ENCODE data around the gene HLA-B. TPM values are rescaled to one million over a fixed set of nuclear protein-coding genes. Genes with fewer than 3 reads are reported as not detected.
A peak's percentile ranks its signal among the peaks of the same experiment; 100 is the strongest.

The HLA-B gene
- total and polyA plus RNA-seq, 2 donors from 2014 or later, result 1,348 to 1,532 TPM

- no peaks in the 10 kb centered on the region for H3K9me3 ChIP-seq (ENCODE audit: control insufficient read depth in 2 of 3, insufficient read depth in 1 of 3, low read length in 3 of 3)
- DNase-seq (no peak), FAIRE-seq (no peak)
- intact Hi-C loops (cut with DNase I), result no loop called here
- no peaks in the 10 kb centered on the region for H3K36me3 ChIP-seq (ENCODE audit: control insufficient read depth in 2 of 3, insufficient read depth in 3 of 3, low read length in 3 of 3)
- no peaks in the 10 kb centered on the region for H3K27me3 ChIP-seq (ENCODE audit: control insufficient read depth, insufficient read depth, low read length)
- peaks cover 0 to 10% (median 4%) of the 10 kb centered on the region in 3 donors for H3K4me1 ChIP-seq (ENCODE audit: control insufficient read depth in 2 of 3, insufficient read depth in 2 of 3, low read depth in 1 of 3, low read length in 3 of 3)
- no peak overlapping the region for H3K9ac ChIP-seq (ENCODE audit: low read length in 3 of 3)
- no peak for TF ChIP-seq CTCF (IDR thresholded peaks at IDR 0.05; ENCODE audit: borderline replicate concordance, extremely low read depth, insufficient read depth)
- H3K4me3 ChIP-seq (ENCODE audit: low read length in 3 of 3), result no peak overlapping the region
- no peak overlapping the region for H3K27ac ChIP-seq (ENCODE audit: low read depth in 2 of 2, low read length in 2 of 2)
Observed at GRCh38 chr6:31379850-31380249, 22.9 kb upstream of the HLA-B start.

- FAIRE-seq (no peak), DNase-seq (no peak)
- Histone ChIP-seq H3K4me3 (ENCODE audit: low read length in 3 of 3) (no peak overlapping the region), H3K4me1 (ENCODE audit: control insufficient read depth in 2 of 3, insufficient read depth in 2 of 3, low read depth in 1 of 3, low read length in 3 of 3) (peaks cover 0 to 10% (median 4%) of the 10 kb centered on the region in 3 donors), H3K9me3 (ENCODE audit: control insufficient read depth in 2 of 3, insufficient read depth in 1 of 3, low read length in 3 of 3) (no peaks in the 10 kb centered on the region), H3K36me3 (ENCODE audit: control insufficient read depth in 2 of 3, insufficient read depth in 3 of 3, low read length in 3 of 3) (no peaks in the 10 kb centered on the region), H3K27me3 (ENCODE audit: control insufficient read depth, insufficient read depth, low read length) (no peaks in the 10 kb centered on the region), H3K27ac (ENCODE audit: low read depth in 2 of 2, low read length in 2 of 2) (peak overlapping the region; percentile 38 to 45), H3K9ac (ENCODE audit: low read length in 3 of 3) (no peak overlapping the region)
- intact Hi-C loops (cut with DNase I), result no loop called here
- TF ChIP-seq CTCF (IDR thresholded peaks at IDR 0.05; ENCODE audit: borderline replicate concordance, extremely low read depth, insufficient read depth), result no peak
Observed at GRCh38 chr6:31378721-31379103, 21.7 kb upstream of the HLA-B start.

DNA sequence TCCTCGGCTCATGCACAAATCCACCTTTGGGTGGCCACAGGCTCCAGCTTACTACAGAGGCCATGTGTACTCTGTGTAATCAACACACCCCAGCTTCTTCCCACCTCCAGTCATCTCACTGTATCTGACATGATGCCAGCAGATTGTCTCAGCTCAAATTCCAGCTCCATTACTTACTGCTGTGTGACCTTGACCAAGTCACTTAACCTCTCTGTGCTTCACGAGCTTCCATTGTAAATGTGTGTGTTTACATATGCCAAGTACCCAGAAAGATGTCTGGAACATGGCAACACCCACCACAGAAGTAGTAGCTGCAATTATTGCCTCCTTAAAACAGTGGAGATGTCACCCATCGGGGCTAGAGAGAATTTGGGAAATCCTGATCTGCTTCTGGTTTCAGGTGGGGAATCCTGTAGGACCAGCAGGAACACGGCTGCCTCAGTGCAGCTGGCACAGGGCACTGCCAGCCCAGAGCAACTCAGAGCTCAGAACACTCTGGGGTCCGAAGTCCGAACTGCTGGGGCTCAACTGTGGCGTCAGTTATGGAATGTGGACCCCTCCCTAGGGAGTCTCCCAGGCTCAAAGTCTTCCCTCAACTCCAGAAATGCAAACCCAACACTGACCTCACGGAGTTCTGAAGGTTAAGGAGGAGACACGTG is 21.2 kb upstream of the HLA-B start:
- Histone ChIP-seq H3K9me3 (ENCODE audit: control insufficient read depth in 2 of 3, insufficient read depth in 1 of 3, low read length in 3 of 3) (no peaks in the 10 kb centered on the region), H3K27ac (ENCODE audit: low read depth in 2 of 2, low read length in 2 of 2) (peak overlapping the region in 1 of 2 donors; percentile 87), H3K4me3 (ENCODE audit: low read length in 3 of 3) (peak overlapping the region in 1 of 3 donors; percentile 13), H3K4me1 (ENCODE audit: control insufficient read depth in 2 of 3, insufficient read depth in 2 of 3, low read depth in 1 of 3, low read length in 3 of 3) (peaks cover 0 to 10% (median 4%) of the 10 kb centered on the region in 3 donors), H3K27me3 (ENCODE audit: control insufficient read depth, insufficient read depth, low read length) (no peaks in the 10 kb centered on the region), H3K9ac (ENCODE audit: low read length in 3 of 3) (no peak overlapping the region), H3K36me3 (ENCODE audit: control insufficient read depth in 2 of 3, insufficient read depth in 3 of 3, low read length in 3 of 3) (no peaks in the 10 kb centered on the region)
- peak in 1 of 5 donors; percentile 52 for DNase-seq
- TF ChIP-seq CTCF (IDR thresholded peaks at IDR 0.05; ENCODE audit: borderline replicate concordance, extremely low read depth, insufficient read depth), result no peak
- intact Hi-C loops (cut with DNase I), result no loop called here
- FAIRE-seq, result no peak

Measured in kidney (tissue), 14 donors.